Embryonic facial prominence (tissue), 1 donor: ENCODE data around the gene ABAT.
"Not testable (repeated sequence)": the region's sequence is repeated elsewhere in the genome, so short reads cannot be mapped to it uniquely, and the experiment has no call there.

Source experiments
- DNase-seq: peaks from one replicate; pipeline ENCODE4 v3.0.0-alpha.2; 2016; ENCODE audit errors: extremely low spot score

Gene ABAT

GRCh38 chr16:8742068-8742467 is 67.7 kb downstream of the ABAT start:
- DNase-seq: no peak

DNA sequence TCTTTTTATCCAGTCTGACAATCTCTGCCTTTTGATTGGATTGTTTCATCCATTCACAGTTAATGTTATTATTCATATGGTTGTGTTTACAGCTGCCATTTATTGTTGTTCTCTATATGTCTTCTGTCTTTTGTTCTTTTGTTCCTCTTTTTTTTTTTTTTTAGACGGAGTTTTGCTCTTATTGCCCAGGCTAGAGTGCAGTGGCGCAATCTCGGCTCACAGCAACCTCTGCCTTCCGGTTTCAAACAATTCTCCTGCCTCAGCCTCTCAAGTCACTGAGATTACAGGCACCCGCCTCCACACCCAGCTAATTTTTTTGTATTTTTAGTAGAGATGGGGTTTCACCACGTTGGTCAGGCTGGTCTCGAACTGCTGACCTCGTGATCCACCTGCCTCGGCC is 74.5 kb downstream of the ABAT start:
- not testable (repeated sequence) for DNase-seq

DNA sequence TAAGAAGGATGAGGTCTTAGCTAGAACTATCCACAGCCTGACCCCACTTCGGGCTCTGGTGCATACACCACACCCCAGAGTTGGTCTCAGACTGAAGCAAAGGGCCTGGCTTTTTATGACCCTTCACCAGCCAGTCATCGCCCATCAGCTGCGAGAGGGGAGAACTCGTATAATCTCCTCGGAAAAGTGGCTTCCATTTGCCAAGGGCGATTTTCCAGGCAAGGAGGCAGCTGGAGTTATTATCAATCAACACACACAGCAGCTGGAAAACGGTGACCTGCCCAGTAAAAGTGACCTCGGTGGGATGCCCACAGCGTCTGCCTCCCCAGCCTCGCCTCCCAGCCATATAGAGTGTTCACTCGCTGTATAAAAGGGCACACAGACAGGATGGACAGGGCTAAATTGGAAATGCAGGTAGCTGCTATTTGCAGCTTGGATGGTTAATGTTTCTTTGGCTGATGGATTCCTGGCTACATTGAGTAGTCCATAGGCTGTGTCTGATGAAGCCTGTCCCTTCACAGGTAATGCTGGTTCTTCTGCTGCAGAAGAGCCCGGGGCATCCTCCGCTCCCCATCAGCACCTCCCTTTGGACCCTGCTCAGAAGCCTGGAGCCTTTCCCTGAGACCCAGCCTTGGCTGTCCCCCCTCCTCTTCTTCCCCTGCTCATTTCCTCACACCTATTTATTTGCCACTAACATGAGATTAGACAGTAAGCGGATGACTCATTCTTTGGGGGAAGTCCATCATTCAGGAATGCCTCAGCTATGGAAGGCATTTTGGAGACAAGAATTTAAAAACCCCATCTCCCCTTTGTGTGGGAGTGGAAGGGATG is 77.3 kb downstream of the ABAT start:
- no peak for DNase-seq

DNA sequence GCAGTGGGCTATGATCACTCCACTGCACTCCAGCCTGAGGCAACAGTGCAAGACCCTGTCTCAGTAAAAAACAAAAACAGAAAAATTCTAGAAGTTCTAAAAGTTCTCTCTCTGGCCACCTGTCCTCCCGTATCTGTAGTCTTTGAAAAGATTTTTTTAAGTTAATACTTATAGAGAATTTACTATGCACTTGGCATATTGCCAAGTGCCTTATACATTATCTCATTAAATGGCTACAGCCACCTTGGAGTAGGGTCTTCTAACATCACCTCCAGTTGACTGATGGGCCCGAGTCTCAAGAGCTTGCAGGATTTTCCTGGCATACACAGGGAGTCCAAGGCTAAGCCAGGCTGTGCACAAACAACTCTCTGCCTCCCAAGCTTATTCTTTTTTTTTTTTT is 78.3 kb downstream of the ABAT start:
- no peak for DNase-seq

- DNase-seq: no peak
Measured at GRCh38 chr16:8753416-8754054, 79.1 kb downstream of the ABAT start.

GRCh38 chr16:8756755-8757154 is 82.3 kb downstream of the ABAT start:
- no peak for DNase-seq

- DNase-seq: no peak
Measured at GRCh38 chr16:8758022-8758421, 83.6 kb downstream of the ABAT start.

DNA sequence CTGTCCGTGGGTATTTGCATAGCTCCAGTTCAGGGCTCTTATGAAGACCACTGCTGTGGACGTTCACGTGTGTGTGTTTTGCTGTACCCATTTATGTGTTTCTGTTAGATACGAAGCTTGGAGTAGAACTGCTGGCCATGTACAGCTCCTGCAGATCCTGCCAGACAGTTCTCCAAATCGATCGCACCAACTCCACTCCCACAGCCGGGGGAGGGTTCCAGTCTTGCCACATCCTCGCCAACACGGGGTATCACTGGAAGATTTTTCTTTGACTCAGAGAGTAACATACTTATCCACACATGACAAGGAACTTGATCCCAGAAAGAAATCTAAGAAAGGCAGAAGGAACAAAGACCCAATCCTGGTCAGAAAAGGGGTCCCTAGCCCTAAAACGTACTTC is 85.6 kb downstream of the ABAT start:
- no peak for DNase-seq

DNA sequence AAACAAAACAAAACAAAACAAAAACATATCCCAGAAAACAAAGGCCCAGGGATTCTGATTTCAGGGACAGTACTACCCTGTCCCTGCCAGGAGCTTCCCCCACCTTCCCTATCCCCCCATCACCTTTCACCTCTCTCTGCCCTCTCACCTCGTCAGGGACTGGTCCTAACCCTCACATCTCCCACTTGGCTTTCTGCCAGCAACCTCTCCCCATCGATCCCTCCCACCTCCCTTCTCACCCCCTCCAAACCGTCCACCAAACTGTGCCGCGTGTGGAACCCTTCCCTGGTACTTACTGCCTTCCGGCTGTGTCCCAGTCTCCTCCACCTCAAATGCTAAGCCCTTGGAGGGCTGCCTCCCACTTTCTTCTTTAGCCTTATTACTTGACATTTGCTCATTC is 86.7 kb downstream of the ABAT start:
- DNase-seq: no peak

DNA sequence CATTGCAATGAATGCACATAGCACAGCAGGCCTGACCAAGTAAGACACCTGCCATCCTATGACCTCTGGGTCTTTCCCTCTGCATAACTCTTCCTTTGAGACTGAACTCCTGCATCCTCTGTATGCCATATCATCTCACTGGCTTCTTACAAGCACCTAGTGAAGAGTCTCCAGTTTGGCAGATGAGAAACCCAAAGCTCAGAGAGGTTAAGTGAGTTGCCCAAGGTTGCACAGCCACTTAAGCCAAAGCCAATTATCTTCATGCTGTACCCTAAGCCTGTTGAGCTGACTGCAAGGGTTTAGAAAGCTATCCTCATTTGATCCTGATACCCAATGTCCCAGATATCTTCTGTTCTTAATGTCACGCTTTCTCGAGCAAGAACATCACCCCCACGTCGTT is 87.8 kb downstream of the ABAT start:
- no peak for DNase-seq

- DNase-seq: no peak
Measured at GRCh38 chr16:8763083-8763482, 88.7 kb downstream of the ABAT start.

DNA sequence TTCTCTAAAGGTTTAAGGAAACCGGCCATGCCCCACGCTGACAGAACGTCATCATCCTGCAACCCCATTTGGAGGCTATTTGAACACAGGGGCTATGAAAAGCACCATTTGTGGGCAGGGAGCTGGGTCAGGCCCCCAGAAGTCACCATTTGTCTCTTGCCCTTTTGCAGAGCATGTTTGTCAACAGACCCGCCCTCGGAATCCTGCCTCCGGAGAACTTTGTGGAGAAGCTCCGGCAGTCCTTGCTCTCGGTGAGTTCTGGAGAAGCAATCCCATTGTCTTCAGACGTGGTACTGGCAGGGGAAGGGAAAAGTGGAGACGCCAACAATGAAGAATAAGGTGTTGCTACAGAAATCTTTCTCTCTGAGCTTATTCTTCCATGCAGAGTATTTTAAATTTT is 89.5 kb downstream of the ABAT start:
- DNase-seq: no peak

- no peak for DNase-seq
Measured at GRCh38 chr16:8764525-8765250, 90.3 kb downstream of the ABAT start.

GRCh38 chr16:8767176-8767575 is 92.8 kb downstream of the ABAT start:
- DNase-seq: no peak

DNA sequence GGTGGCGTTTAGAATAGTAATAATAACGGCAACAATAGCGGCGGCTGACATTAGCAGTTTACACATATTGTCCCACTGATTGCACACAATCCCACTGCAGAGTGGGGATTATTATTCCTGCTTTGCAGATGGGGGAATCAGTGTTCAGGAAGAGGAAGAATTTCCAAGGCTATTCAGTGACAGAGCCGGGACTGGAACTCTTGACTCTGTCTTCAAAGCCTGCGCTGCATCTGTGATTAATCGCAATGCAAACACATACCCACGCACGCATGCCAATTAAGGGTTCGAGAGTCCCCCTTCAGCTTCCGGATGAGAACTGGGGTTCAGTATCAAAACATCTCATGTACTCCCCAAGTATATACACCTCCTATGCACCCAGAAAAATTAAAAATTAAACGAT is 93.9 kb downstream of the ABAT start:
- DNase-seq: no peak

DNA sequence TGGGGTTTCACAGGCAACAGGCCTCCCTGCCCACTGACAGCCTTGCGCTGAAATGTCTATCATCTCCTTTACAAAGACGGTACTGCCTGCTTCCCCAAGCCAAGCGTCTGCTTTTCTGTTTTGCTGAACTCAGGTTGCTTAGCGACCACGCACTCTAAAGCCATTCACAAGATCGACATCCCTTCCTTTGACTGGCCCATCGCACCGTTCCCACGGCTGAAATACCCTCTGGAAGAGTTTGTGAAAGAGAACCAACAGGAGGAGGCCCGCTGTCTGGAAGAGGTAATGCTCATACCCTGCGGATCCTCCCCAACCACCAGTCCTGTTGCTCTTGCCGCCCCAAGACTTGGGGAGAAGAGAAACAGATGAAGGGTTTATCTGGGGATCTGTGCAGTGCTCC is 94.3 kb downstream of the ABAT start:
- no peak for DNase-seq

- DNase-seq: no peak
Measured at GRCh38 chr16:8773537-8773936, 99.1 kb downstream of the ABAT start.

DNA sequence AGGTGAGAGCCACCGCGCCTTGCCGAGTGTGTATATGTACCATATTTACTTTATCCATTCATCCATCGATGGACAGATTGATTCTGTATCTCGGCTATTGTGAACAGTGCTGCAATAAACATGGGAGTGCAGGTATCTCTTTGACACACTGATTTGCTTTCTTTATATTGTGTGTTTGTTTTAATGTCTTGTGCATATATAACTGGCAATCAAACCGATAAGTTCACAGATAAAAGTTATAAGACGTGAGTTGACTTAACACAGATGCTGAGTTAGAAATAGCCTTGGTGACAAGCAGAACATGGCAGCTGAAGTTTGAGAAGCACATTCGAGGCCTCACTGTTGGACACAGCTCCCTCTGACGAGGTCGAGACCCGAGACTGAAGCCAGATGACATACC is 99.8 kb downstream of the ABAT start:
- DNase-seq: no peak

DNA sequence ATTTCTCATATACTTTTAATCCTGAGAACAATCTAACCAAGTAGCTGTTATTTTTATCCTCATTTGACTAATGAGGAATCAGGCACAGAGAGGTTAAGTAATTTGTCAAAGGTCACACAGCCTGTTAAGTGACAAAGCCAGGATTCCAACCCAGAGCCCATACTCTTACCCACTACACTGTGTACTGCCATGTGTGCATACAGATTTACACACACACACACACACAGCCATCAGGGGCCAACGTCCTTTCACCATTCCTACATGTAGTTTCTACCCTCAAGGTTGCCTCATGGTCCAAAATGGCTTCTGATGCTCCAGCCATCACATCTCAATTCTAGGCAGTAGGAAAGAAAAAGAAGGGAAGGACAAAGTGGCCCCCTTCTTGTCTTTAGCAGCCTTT is 100.9 kb downstream of the ABAT start:
- DNase-seq: no peak

DNA sequence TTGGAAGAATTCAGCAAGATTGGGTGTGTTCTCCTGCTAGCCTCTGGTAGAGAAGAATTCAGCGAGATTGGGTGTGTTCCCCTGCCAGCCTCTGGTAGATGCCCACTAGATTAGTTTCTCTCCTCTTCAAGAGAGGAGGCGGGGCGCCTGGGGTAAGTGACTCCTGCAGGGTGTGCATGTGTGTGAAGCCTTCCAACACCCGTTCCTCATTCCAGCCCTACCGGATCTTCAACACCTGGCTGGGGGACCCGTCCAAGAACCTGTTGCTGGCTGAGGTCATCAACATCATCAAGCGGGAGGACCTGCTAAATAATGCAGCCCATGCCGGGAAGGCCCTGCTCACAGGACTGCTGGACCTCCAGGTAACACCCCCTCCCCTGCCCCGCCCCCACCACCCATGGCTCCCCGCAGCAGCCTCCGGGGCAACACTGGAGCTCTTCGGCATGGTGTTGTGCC is 101.7 kb downstream of the ABAT start:
- peak; percentile 47 for DNase-seq

DNA sequence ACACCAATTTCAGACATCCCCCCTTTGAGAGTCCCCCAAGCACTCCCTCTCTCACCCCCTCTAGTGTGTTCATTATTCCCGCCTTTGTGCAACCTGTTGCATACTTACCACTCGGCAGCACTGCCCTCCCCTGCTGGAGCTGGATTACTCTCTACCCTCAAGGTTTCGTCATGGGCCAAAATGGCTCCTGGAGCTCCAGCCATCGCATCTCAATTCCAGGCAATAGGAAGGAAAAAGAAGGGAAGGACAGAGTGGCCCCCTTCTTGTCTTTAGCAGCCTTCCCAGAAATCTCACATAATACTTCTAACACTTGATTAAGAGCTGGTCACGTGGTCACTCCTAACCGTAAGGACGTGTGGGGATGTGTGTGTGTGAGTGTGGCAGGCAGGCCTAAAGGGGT is 102.8 kb downstream of the ABAT start:
- no peak for DNase-seq

DNA sequence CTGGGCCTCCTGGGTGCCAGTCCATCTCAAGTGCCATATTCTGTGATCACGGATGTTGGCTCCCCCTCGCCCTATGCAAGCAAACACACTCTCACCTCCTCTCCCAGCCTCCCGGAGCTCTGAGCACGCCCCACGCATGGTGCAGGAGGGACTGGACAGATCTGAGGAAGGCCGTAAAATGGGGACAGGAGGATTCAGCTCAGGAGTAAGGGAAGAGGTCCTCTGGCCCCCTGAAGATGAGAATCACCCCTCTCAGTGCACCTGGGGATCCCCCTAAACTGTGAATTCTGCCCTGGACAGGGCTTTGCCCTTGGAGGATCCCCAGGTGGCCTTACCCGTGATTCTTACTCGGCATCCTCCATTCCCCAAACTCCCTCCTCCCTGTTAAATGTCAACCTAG is 107.4 kb downstream of the ABAT start:
- no peak for DNase-seq

DNA sequence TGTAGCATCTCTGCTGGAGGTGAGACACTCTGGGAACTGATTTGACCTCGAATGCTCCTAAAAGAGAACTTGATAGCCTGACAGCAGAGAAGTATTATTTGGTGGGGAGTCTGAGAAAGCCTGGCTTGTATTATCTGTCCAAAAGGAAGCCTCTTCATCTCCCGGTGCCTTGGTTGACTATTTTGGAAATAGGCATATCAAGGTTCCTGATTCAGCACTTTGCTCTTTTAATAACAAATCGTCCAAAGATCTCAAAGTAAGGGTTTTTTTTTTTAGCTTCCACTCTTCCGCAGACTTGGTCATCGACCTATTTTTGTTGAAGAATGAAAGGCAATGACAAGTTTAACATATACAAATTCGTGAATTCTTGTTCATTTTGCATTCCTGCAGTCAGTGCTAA is 108.3 kb downstream of the ABAT start:
- DNase-seq: no peak
